ENCODE results near the gene NR2F2. TPM values are rescaled to one million over a fixed set of nuclear protein-coding genes. Genes with fewer than 3 reads are reported as not detected.

Gene NR2F2
- total RNA-seq, 1 experiment from 2014 or later: 12.4 TPM

DNA sequence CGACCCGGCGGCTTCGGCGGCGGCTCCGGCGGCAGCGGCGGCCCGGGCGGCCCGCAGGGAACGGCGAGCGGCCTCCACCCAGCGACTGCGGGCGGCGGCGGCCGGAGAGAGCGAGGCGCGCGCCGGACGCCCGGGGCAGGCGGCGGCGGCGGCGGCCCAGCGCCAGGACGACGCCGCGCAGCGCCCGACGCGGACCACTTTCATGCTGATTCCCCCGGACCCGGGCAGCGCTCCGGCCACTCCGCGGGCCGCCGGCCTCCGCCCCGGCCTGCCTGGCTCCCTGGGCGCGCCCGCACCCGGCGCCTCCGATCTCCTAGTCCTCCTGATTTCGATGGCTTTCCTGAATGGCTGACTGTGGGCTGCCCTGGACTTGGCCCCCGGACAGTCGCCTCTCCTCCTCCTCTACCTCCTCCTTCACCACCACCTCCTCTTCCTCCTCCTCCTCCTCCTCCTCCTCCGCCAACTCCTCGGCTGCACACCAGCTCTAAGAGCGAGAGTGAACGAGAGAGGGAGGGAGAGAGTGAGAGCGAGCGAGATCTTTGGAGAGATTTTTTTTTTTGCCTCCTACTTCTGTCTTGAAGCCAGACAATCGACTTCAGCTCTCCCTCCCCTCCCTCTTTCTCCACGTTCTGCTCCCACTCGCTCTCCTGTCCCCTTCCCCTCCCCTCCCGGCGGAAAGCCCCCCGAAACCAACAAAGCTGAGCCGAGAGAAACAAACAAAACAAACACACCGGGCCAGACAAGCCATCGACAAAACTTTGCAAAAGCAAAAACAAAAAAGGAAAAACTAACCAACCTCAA, 844 bp downstream of the NR2F2 start:
- peak; percentile 59 for DNase-seq (ENCODE audit: low read depth)

DNA sequence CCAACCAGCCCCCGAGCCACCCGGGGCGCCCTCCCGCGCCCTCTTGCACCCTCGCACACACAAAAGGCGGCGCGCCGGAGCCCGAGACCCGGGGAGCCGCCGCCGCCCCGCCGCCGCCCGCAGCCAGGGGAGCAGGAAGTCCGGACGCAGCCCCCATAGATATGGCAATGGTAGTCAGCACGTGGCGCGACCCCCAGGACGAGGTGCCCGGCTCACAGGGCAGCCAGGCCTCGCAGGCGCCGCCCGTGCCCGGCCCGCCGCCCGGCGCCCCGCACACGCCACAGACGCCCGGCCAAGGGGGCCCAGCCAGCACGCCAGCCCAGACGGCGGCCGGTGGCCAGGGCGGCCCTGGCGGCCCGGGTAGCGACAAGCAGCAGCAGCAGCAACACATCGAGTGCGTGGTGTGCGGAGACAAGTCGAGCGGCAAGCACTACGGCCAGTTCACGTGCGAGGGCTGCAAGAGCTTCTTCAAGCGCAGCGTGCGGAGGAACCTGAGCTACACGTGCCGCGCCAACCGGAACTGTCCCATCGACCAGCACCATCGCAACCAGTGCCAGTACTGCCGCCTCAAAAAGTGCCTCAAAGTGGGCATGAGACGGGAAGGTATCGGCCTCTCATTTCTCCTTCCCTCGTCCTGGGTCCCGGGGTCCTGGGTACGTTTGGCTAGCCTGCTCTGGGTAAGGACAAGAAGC, 1.6 kb downstream of the NR2F2 start:
- peak; percentile 81 for DNase-seq (ENCODE audit: low read depth)

DNA sequence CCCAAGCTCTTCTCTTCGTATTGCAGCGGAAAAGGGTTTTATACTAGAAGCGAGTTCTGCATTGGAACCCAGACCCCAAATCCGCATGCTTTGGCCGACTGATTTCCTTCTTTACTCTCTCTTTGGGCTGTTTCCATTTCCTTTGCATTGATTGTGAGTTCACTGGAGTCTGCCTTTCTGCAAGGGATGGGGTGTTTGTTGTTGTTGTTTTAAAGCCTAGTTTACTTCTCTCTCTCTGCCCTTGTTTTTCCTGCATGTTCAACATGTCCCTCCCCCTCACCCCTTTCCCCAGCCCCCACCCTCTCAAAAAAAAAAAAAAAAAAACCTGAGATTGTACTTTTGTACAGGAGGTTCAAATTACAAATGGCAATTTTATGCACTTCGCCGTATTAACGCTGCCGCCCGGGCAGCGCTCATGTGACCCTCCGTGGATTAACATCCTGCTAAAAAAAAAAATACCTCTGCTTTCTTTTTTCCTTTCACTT, 2.2 kb downstream of the NR2F2 start:
- no peak for DNase-seq (ENCODE audit: low read depth)

DNA sequence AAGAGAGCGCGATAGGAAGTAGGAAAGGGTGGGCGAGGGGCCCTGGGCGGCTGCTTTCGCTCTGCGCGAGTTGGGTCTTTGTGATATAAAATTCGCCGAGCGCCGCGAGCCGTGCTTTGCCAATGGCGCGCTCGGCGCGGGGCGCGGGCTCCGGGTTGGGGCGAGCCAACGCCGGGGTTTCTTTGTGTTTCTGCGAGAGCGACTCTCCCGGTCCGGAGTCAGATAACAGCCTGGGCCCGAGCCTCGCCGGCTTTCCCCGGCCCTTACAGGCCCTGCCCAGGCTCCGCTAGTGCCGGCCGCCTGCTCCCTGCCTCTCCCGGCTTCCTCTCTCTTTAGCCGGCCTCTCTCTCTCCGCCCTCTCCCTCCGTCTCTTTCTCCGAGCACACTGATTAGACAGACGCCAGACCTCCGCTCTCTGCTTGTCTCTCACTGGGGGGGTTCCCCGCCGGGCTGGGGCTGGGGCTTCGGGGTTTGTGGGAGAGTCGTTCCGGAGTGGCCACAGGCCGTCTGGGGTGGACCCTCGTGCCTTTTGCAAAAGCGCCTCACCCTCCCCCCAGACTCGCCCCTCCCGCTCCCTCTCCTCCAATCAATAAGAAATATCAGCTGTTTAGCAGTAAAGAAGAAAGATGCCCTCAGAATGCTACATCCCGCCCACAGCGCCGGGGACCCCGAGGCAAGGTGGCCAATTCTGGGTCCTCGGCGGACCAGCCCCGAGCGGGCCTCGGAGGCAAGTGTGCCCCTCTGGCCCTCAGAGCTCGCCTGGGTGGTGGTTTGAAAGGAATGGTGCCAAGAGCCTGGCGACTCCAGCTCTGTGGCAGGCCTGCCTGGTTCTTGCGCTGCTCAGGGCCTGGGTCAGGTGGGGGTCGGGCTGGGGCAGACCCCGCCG, 2.9 kb downstream of the NR2F2 start:
- DNase-seq (ENCODE audit: low read depth): peak; percentile 44

DNA sequence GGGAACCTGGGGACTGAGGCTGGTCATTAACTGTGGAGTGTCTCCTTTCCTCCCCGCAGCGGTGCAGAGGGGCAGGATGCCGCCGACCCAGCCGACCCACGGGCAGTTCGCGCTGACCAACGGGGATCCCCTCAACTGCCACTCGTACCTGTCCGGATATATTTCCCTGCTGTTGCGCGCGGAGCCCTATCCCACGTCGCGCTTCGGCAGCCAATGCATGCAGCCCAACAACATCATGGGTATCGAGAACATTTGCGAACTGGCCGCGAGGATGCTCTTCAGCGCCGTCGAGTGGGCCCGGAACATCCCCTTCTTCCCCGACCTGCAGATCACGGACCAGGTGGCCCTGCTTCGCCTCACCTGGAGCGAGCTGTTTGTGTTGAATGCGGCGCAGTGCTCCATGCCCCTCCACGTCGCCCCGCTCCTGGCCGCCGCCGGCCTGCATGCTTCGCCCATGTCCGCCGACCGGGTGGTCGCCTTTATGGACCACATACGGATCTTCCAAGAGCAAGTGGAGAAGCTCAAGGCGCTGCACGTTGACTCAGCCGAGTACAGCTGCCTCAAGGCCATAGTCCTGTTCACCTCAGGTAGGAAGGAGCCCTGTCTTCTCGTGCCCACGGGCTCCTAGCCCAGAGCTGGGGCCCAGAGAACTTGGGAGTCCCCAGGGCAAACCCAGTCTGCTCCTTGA, 3.7 kb downstream of the NR2F2 start:
- no peak for DNase-seq (ENCODE audit: low read depth)

DNA sequence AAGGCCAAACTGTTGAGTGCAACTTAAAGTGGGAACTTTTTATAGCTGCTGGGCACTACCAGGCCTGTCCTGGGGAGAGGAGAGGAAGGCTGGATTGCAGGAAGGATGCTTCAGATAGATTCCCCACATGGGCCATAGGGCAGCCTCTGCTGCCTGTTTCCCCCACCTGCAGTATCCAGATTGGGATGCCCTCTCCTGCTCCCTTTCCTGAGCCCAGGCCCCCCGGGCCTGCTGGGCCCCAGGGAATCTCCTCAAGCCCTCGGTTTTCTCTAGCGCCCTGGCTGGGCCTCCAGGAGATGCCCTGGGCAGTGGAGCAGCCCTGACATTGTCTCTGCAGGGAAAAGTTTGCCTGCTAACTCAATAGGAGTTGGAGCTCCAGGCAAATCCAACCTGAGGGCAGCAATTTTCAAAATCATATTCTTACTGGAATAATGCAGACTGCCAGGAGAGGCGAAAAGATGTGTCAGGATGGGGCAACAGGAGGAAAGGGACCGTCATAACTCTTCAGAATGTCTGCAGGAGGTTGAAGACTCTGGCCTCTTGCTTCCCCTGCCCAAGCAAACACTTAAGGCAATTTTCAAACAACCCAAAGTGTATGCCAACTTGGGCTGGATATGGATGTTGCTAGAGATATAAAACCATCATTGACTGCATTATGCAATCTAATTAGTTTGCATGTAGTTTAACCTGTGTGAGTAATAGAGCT, 4.4 kb downstream of the NR2F2 start:
- no peak for DNase-seq (ENCODE audit: low read depth)

DNA sequence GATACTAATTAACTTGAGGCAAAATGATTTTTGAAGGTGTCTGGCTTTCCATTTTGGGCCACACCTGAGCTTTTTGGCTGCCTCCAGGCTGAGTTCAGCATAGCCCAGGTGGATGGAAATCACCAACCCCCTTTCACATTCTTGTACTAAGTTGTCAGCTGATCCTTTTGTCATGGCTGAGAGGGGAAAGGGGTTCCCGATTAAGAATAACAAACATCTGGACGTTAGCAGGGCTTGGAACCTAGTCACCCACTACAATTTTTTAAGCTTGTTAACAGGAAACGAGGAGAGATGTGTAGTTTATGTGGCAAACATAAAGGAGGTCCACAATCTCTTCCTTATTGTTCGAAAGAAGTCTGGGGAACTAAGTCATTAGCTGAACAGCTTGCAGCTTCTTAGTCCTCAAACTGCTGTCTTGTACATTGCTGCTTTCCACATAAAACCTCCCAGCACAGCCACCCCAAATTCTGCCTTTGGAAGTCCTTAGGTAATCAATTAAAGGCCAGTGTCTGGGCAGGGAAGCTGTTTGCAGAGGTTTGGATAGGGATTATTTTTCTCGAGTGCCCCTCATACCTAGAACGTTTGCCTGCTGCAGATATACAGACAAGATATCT, 5.0 kb downstream of the NR2F2 start:
- DNase-seq (ENCODE audit: low read depth): no peak

DNA sequence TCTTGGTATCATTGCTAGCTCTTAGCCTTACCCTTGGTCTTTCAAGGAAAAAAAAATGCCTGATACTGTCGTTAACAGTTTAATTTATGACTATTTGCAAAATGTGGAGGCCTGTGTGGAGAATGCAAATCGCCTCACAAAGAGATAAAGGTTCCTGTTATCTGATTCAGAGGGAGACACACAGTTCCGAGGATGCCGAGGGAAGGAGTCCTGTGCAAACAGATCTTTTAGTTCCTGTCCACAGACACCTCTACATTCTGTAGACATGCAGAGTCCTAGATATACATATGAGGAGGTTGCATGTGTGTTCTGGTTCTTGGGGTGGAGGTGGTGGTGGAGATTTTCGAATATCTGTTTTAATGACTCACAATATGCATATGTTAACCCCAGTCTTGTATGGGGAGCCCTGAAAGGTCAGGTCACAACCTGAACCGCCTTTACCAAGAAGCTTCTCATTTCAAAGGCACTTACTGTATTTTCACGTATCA, 5.7 kb downstream of the NR2F2 start:
- DNase-seq (ENCODE audit: low read depth): no peak

DNA sequence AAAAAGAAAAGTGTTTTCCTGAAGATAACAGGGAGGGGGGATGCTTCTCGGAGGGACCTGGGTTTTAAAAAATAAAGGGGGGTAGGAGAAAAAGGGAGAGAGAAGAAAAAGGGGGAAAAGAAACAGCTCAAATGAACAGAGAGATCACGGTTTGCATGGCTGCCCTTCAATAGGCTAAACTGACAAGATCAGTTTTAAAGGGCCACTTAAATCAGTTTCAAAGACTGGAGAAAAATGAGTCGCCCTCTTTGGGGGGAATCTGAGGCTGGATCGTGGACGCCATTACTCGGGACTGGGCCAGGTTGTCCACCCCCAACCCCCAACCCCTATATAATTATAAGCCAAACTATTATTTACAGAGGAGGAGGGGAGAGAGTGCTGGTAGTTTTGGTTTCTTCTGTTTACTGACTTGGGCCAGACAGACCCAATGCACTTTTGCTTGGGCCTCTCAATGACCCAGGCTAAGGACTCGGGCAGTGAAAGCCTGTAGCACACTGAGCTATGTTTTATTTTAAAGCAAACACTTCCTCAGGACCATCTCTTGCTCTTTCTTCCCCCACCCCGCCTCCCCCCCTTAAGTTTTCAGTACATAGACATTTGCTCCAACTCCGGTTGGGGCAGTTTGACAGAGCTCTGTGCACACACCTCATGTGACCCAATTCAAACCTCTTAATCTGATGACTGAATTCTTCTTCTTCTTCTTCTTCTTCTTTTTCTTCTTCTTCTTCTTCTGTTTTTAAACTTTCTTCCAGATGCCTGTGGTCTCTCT, 6.3 kb downstream of the NR2F2 start:
- no peak for DNase-seq (ENCODE audit: low read depth)

DNA sequence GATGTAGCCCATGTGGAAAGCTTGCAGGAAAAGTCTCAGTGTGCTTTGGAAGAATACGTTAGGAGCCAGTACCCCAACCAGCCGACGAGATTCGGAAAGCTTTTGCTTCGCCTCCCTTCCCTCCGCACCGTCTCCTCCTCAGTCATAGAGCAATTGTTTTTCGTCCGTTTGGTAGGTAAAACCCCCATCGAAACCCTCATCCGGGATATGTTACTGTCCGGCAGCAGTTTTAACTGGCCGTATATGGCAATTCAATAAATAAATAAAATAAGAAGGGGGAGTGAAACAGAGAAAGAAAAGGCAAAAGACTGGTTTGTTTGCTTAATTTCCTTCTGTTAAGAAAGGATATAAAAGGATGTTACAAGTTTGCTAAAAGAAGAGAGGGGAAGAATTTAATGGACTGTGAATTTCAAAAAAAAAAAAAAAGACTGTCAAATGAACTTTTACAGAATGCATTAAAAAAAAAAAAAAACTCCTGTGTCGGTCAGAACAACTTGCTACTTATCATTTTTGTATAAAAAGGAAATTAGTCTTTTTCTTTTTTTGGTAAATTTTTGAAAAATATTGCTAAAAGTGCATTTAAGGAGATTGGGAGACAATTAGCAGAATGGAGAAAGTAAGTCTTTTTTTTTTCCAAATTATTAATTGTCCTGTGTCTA, 7.0 kb downstream of the NR2F2 start:
- DNase-seq (ENCODE audit: low read depth): no peak

DNA sequence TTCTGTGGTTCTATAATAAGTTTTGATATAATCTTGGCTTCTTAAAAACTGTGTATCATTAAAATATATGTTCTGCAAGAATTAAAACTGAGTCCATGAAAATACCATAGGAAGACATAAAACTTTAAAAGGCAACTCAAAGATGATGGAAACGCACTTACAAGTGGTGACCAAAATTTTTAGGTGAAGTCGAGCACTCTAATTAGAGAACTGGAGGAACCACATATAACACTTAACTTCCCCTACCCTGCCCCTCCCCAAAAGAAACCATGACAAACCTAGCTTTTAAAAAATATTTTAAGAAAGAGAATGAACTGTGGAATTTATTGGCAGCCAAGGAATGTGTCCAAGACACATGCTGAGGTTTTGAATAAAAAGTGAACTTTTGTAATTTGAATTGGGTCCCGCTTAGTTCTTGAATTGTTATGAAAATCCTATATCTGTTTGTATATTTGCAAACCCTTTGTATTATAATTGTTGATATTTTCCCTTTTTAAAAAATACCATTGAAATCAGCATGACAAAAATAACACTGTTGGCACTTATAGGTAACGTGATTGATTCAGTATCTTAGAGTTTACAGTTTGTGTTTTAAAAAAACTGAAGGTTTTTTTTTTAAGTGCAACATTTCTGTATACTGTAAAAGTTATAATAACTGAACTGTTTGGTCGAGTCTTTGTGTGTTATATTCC, 7.7 kb downstream of the NR2F2 start:
- DNase-seq (ENCODE audit: low read depth): no peak

DNA sequence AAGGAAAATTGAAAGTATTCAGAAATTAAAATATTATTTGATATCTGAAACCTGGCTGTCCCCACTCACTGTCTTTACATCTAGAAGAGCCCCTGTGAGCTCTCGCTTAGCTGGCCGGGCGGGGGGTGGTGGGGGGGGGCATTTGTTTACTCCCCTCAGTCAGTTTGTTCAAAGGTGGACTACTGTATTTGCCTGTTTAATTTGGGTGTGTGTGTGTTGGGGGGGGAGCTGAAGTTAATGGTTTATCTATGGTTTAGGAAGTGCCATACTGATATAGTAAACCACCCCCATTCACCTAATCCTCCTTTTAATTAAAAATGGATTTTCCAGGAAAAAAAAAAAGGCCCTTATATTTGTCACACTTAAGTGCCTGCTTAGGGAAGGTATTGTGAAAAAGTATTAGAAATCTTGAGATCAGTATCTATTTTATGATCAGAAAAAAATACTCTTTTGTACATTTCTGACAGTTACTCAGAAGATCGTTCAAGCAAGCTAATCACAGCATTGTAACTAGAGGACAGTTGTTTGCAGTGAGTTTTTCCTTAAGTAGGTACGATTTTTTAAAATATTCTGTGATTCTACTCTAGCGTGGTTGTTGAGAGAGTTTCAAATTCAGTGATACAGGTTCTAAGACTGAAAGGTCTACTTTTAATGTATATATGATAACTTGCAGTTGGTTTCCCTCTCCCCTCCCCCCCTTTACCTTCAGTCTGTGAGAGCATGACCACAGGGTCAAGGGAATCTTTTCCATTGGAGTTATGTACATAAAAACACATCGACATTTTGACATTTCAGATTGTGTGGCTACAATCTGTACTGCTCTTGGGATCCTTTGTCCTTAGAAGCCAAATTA, 8.5 kb downstream of the NR2F2 start:
- no peak for DNase-seq (ENCODE audit: low read depth)

DNA sequence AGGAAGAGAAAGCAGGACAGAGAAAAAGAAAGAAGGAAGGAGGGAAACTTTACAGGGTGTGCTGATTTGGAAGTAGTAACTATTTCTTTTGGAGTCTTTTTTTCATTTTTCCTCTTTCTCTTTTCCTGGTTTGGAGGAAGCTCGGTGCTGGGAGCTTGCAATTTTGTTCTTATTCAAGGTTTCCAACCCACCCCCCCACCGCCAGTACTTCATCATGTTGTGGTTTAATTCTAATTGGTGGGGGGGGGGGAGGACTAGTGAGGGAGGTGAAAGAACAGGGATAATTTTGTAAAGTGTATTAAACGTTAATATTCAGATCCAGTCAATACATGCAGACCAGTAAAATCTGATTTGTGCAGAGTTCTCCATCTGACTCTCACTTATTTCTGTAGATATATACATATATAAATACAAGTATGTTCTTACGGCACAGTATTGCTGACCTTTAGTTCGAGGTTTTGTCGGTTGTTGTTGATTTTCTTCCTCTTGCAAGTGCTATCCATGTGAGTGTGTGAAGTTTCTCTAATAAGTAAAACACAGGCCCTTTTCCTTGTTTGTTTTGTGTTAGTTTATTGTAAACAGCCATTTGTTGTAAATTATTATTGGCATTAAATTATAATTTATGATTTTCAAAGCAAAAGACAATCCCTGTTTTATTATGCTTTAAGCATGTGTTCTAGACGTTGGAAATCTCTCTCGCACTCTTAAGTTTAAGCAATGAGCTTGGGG, 9.3 kb downstream of the NR2F2 start:
- no peak for DNase-seq (ENCODE audit: low read depth)

DNA sequence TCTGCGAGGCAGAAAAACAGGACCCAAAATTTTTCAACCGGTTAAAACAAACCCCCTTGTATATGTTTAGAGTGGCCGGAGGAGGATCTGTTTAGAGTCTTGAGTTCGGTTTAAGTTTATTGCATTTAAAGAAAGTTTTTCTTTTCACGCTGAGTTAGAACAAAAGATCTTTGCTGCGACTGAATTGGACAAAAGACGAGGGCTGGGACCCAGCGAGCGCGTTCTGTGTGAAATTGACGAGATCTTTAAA, 9.8 kb downstream of the NR2F2 start:
- no peak for DNase-seq (ENCODE audit: low read depth)

DNA sequence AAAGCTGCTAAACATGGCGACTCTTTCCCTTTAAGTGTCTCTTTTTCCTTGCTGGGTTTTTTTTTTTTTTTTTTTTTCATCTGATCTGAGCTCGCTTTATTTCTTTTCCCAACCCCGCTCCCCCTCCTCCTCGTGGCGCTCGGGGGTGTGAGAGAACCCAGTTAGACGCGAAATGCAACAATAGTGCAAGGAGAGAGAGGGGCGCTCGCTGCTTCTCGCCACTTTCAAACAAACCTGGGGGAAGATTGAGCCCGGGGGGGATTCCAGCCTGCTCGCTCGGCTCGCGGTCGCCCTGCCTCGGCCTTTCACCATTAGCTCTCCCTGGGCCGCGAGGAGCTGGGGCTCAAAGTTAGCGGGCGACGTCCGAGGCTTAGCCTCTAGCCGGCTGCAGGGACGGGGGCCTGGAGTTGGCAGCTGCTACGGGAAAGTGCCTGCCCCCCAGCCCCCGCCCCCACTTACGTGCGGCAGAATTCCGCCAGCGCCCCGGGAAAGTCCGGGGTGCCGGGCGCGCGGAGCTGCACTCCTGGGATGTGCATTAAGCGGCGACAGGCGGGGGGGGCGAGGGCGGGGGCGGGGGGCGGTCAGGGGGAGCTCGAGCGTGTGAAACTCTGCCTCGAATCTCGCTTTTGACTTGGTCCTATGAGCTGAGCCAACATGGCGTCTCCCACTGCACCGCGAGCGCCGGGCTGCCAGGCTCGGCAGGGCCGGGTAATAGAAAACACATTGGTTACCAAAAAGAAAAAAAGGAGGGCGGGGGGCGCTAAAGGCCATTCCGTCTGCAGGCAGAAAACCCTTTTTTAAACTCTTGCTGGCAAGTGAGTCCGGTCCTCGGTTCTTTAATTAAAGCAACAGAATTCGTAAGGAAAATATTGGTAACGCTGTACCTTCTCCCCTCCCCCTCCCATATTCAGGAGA, 10.4 kb downstream of the NR2F2 start:
- no peak for DNase-seq (ENCODE audit: low read depth)
